Measurements from ENCODE around the gene FTH1.

DNA sequence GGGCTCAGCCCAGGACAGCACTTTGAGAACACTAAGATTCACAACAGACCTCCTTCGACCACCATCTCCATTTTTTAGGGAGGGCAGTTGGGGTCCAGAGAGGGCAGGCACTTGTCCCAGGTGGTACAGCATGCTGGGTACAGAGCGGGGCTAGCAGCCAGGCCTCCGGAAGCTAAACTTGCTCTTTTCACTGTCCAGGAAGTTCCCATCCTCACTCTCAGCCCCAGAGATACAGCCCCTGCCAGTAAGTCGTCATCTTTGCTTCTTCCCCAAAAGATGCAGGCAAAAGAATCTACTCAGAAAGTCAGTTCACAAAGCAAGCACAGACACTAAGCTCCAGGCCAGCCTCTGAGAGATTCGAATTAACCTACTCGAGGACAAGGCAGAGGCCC, 43.4 kb downstream of the FTH1 start:
- no peak for TF ChIP-seq SIN3A (conservative IDR thresholded peaks at IDR 0.05 in 1 of 2, IDR thresholded peaks at IDR 0.05 in 1 of 2; ENCODE audit: low read depth in 1 of 2, low read length in 2 of 2)
- TF ChIP-seq FOSL1 (IDR thresholded peaks at IDR 0.05; ENCODE audit: insufficient read depth, low read depth, low read length), result no peak
- TF ChIP-seq, protein P1, sequence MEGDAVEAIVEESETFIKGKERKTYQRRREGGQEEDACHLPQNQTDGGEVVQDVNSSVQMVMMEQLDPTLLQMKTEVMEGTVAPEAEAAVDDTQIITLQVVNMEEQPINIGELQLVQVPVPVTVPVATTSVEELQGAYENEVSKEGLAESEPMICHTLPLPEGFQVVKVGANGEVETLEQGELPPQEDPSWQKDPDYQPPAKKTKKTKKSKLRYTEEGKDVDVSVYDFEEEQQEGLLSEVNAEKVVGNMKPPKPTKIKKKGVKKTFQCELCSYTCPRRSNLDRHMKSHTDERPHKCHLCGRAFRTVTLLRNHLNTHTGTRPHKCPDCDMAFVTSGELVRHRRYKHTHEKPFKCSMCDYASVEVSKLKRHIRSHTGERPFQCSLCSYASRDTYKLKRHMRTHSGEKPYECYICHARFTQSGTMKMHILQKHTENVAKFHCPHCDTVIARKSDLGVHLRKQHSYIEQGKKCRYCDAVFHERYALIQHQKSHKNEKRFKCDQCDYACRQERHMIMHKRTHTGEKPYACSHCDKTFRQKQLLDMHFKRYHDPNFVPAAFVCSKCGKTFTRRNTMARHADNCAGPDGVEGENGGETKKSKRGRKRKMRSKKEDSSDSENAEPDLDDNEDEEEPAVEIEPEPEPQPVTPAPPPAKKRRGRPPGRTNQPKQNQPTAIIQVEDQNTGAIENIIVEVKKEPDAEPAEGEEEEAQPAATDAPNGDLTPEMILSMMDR (IDR thresholded peaks at IDR 0.05; ENCODE audit: control extremely low read depth in 1 of 3, insufficient read depth in 1 of 3, low read depth in 1 of 3, low read length in 3 of 3), result no peak
- no peak for TF ChIP-seq POLR2A (IDR thresholded peaks at IDR 0.05; ENCODE audit: control extremely low read depth in 1 of 2, low read depth in 2 of 2, low read length in 2 of 2)
- TF ChIP-seq POLR2AphosphoS5 (IDR thresholded peaks at IDR 0.05; ENCODE audit: low read depth, low read length), result no peak

Measured in H1 (cell line).